Breast epithelium (tissue), 3 donors: Measurements from ENCODE around the gene FHL3.

ENCODE experiments used
- POLR2A ChIP-seq: fragments of 450-650 bp; IDR thresholded peaks from one replicate; pipeline ENCODE4 v1.6.1; 2016; ENCODE audit warnings: antibody characterized with exemption, mild to moderate bottlenecking, moderate library complexity
- POLR2AphosphoS5 ChIP-seq, 3 donors: sonication (generic); formaldehyde crosslinking; IDR thresholded peaks; one replicate each; pipeline ENCODE4 v1.6.1; 2017; ENCODE audit warnings: antibody characterized with exemption in 3 of 3
- TF ChIP-seq, protein P1 (sequence below), 3 donors: fragments of 450-650 bp; IDR thresholded peaks; one replicate each; pipeline ENCODE4 v1.5.1; 2016 to 2017; ENCODE audit warnings: antibody characterized with exemption in 3 of 3, mild to moderate bottlenecking in 3 of 3, moderate library complexity in 3 of 3

DNA sequence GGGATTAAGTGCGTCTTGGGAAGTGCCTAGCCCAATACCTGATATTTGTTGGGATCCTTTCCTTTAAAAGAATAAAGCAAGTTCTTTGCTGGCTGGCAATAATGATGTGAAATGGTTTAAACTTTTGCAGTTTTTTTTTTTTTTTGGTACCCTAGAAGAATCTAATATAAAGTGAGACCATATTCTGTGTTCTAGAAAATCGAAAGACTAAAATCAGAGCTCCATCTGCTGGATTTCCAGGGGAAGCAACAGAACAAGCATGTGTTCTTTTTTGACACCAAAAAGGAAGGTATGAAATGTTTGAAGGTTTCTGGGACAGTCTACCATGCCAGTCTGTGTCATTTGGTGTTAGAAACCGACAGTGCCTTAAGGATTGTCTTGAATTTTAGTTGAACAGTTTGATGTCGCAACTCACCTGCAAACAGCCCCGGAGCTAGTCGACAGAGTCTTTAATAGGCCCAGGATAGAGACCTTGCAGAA is 13.6 kb upstream of the FHL3 start:
- TF ChIP-seq, protein P1, sequence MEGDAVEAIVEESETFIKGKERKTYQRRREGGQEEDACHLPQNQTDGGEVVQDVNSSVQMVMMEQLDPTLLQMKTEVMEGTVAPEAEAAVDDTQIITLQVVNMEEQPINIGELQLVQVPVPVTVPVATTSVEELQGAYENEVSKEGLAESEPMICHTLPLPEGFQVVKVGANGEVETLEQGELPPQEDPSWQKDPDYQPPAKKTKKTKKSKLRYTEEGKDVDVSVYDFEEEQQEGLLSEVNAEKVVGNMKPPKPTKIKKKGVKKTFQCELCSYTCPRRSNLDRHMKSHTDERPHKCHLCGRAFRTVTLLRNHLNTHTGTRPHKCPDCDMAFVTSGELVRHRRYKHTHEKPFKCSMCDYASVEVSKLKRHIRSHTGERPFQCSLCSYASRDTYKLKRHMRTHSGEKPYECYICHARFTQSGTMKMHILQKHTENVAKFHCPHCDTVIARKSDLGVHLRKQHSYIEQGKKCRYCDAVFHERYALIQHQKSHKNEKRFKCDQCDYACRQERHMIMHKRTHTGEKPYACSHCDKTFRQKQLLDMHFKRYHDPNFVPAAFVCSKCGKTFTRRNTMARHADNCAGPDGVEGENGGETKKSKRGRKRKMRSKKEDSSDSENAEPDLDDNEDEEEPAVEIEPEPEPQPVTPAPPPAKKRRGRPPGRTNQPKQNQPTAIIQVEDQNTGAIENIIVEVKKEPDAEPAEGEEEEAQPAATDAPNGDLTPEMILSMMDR (IDR thresholded peaks at IDR 0.05), result peak in 1 of 3 donors; percentile 33
- TF ChIP-seq POLR2A (no peak), POLR2AphosphoS5 (IDR thresholded peaks at IDR 0.05) (no peak)
